WERI-Rb-1 (cell line): ENCODE measurements around the gene ABI3BP.

Source experiments
- DNase-seq: peaks from one replicate; pipeline ENCODE4 v3.0.0-alpha.2; 2020
- H3K27ac ChIP-seq: fragments of 250-450 bp; sonication (Bioruptor Pico); 2 replicates; pipeline ENCODE4 v1.5.1; 2020; ENCODE audit warnings: mild to moderate bottlenecking, moderate library complexity
- H3K27me3 ChIP-seq: fragments of 250-450 bp; sonication (Bioruptor Pico); 2 replicates; pipeline ENCODE4 v1.5.1; 2021; ENCODE audit warnings: mild to moderate bottlenecking, low read depth, moderate library complexity; ENCODE audit not compliant: insufficient read depth, severe bottlenecking
- H3K36me3 ChIP-seq: fragments of 250-450 bp; sonication (Bioruptor Pico); 2 replicates; pipeline ENCODE4 v1.5.1; 2020; ENCODE audit warnings: mild to moderate bottlenecking, moderate library complexity
- H3K4me3 ChIP-seq: 2 replicates; pipeline ENCODE4 v1.5.1; 2011; ENCODE audit warnings: low read depth, mild to moderate bottlenecking, control low read depth, low read length
- H3K9me3 ChIP-seq: fragments of 250-450 bp; sonication (Bioruptor Pico); 2 replicates; pipeline ENCODE4 v1.5.1; 2021; ENCODE audit warnings: mild to moderate bottlenecking, moderate library complexity; ENCODE audit not compliant: severe bottlenecking
- CTCF ChIP-seq: IDR thresholded peaks from 2 replicates; pipeline ENCODE4 v1.5.1; 2011; ENCODE audit warnings: low read depth, mild to moderate bottlenecking, control low read depth, inconsistent platforms, low read length

The ABI3BP gene

DNA sequence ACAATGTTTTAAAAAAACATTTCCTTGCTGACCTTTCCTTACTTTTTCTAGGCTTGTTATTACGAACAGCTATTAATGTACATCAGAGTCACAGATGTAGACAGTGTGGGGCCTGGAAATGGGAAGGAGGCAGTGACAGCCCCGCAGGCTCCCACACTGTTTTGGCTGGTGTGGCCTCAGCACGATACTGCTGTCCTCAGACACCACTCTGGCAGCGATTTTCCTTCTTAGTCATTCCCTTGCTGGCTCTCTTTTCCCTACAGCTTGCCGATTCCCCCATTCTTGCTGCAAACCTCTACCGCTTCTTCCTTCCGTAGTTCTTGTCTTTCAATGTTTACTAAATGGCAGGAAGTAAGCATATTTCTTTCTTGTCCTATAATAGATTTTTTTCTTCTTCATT, 113.1 kb downstream of the ABI3BP start:
- TF ChIP-seq CTCF = no peak
- DNase-seq = no peak

GRCh38 chr3:100879195-100879810, 113.9 kb downstream of the ABI3BP start:
- H3K36me3 ChIP-seq = no peaks in the 10 kb centered on the region
- no peak overlapping the region for H3K27ac ChIP-seq
- no peaks in the 10 kb centered on the region for H3K27me3 ChIP-seq
- H3K9me3 ChIP-seq = no peaks in the 10 kb centered on the region
- no peak overlapping the region for H3K4me3 ChIP-seq
- DNase-seq = no peak
- no peak for TF ChIP-seq CTCF

More for the DNA sequence above, 113.1 kb downstream of the ABI3BP start:
- no peaks in the 10 kb centered on the region for H3K9me3 ChIP-seq
- no peaks in the 10 kb centered on the region for H3K27me3 ChIP-seq
- H3K27ac ChIP-seq = no peak overlapping the region
- H3K4me3 ChIP-seq = no peak overlapping the region
- H3K36me3 ChIP-seq = no peaks in the 10 kb centered on the region

GRCh38 chr3:100877286-100877685, 115.9 kb downstream of the ABI3BP start:
- DNase-seq = no peak
- Histone ChIP-seq H3K27me3 (no peaks in the 10 kb centered on the region), H3K36me3 (no peaks in the 10 kb centered on the region), H3K27ac (no peak overlapping the region), H3K9me3 (no peaks in the 10 kb centered on the region), H3K4me3 (no peak overlapping the region)
- TF ChIP-seq CTCF = no peak

DNA sequence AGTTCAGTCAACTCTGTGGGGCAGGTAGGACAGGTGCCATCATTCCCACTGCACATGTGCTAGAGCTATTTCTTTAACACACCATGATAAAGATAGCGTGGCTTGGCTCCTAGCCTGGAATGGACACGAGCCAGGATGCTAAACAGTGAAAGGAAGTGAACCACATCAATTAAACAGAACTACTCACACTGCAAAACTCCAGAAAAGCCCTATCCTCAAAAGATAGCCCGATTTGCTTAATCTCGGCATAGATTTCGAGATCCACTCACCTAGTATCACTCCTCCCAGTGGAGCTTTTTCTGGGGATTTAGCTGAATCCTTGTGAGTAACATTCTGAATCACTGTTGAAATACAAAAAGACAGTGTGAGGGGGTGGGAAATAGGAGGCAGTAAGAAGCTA, 118.0 kb downstream of the ABI3BP start:
- H3K4me3 ChIP-seq = no peak overlapping the region
- DNase-seq = no peak
- H3K36me3 ChIP-seq = no peaks in the 10 kb centered on the region
- no peak overlapping the region for H3K27ac ChIP-seq
- H3K27me3 ChIP-seq = no peaks in the 10 kb centered on the region
- TF ChIP-seq CTCF = no peak
- H3K9me3 ChIP-seq = no peaks in the 10 kb centered on the region

- no peaks in the 10 kb centered on the region for H3K36me3 ChIP-seq
- no peak overlapping the region for H3K4me3 ChIP-seq
- no peak for DNase-seq
- no peaks in the 10 kb centered on the region for H3K27me3 ChIP-seq
- no peak overlapping the region for H3K27ac ChIP-seq
- TF ChIP-seq CTCF = no peak
- no peaks in the 10 kb centered on the region for H3K9me3 ChIP-seq
Measured at GRCh38 chr3:100873611-100874010, 119.6 kb downstream of the ABI3BP start.

DNA sequence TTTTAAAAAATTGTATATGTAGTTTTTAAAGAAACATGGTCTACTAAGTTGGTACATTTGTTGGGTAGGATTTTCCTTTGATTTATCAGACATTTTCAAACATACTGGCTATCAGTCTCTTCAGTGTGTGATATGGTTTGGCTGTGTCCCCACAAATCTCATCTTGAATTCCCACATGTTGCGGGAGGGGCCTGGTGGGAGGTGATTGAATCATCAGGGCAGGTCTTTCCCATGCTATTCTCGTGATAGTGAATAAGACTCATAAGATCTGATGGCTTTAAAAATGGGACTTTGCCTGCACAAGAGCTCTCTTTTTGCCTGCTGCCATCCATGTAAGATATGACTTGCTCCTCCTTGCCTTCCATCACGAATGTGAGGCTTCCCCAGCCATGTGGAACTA, 121.9 kb downstream of the ABI3BP start:
- Histone ChIP-seq H3K27ac (no peak overlapping the region), H3K36me3 (no peaks in the 10 kb centered on the region), H3K27me3 (no peaks in the 10 kb centered on the region), H3K4me3 (no peak overlapping the region), H3K9me3 (no peaks in the 10 kb centered on the region)
- no peak for TF ChIP-seq CTCF
- no peak for DNase-seq
